SK-N-SH treated with all-trans-retinoic acid at 6 μM for 48 hours (cell line): ENCODE measurements around the gene IGFBP1.

Source experiments
- ATAC-seq: fragments of 200-7000 bp; cut with Tn5 transposase; 3 replicates; pipeline ENCODE4 v1.9.1; 2020; ENCODE audit warnings: mild to moderate bottlenecking, moderate library complexity
- BACH2 ChIP-seq: fragments of 250-450 bp; sonication (Bioruptor Pico); IDR thresholded peaks from 2 replicates; pipeline ENCODE4 v1.9.0; 2021; ENCODE audit warnings: mild to moderate bottlenecking, borderline replicate concordance
- CSDC2 ChIP-seq: fragments of 250-450 bp; sonication (Bioruptor Pico); IDR thresholded peaks from 2 replicates; pipeline ENCODE4 v1.5.0; 2020; ENCODE audit warnings: mild to moderate bottlenecking, moderate library complexity
- CSRNP3 ChIP-seq: fragments of 250-450 bp; sonication (Bioruptor Pico); IDR thresholded peaks from 2 replicates; pipeline ENCODE4 v1.5.1; 2021; ENCODE audit warnings: mild to moderate bottlenecking, moderate library complexity
- ESRRG ChIP-seq: fragments of 250-450 bp; sonication (Bioruptor Pico); IDR thresholded peaks from 2 replicates; pipeline ENCODE4 v1.6.1; 2021; ENCODE audit warnings: mild to moderate bottlenecking
- GLIS3 ChIP-seq: fragments of 250-450 bp; sonication (Bioruptor Pico); IDR thresholded peaks from 2 replicates; pipeline ENCODE4 v1.5.0; 2020; ENCODE audit warnings: mild to moderate bottlenecking, moderate library complexity
- ISL1 ChIP-seq: fragments of 250-450 bp; sonication (Bioruptor Pico); IDR thresholded peaks from 2 replicates; pipeline ENCODE4 v2.1.2; 2022; ENCODE audit warnings: mild to moderate bottlenecking, moderate library complexity
- OSR1 ChIP-seq: fragments of 250-450 bp; sonication (Bioruptor Pico); IDR thresholded peaks from 2 replicates; pipeline ENCODE4 v1.8.0; 2022; ENCODE audit warnings: moderate library complexity, mild to moderate bottlenecking, inconsistent platforms
- PATZ1 ChIP-seq: fragments of 250-450 bp; sonication (Bioruptor Pico); IDR thresholded peaks from 2 replicates; pipeline ENCODE4 v1.8.0; 2020; ENCODE audit warnings: mild to moderate bottlenecking, moderate library complexity, borderline replicate concordance
- POU6F1 ChIP-seq: fragments of 250-450 bp; sonication (Bioruptor Pico); IDR thresholded peaks from 2 replicates; pipeline ENCODE4 v1.8.0; 2021; ENCODE audit warnings: low read depth, mild to moderate bottlenecking, moderate library complexity, borderline replicate concordance
- PPARA ChIP-seq: fragments of 250-450 bp; sonication (Bioruptor Pico); IDR thresholded peaks from 2 replicates; pipeline ENCODE4 v1.5.0; 2020; ENCODE audit warnings: mild to moderate bottlenecking, borderline replicate concordance
- RARB ChIP-seq: fragments of 250-450 bp; sonication (Bioruptor Pico); IDR thresholded peaks from 2 replicates; pipeline ENCODE4 v1.8.0; 2021; ENCODE audit warnings: mild to moderate bottlenecking, moderate library complexity
- SNAI2 ChIP-seq: fragments of 250-450 bp; sonication (Bioruptor Pico); IDR thresholded peaks from 2 replicates; pipeline ENCODE4 v1.5.0; 2020; ENCODE audit warnings: mild to moderate bottlenecking, moderate library complexity
- TCF4 ChIP-seq: fragments of 250-450 bp; sonication (Bioruptor Pico); IDR thresholded peaks from 2 replicates; pipeline ENCODE4 v1.8.0; 2021; ENCODE audit warnings: mild to moderate bottlenecking, moderate library complexity, borderline replicate concordance
- TOX ChIP-seq: fragments of 250-450 bp; sonication (Bioruptor Pico); IDR thresholded peaks from 2 replicates; pipeline ENCODE4 v1.8.0; 2021; ENCODE audit warnings: mild to moderate bottlenecking, moderate library complexity, borderline replicate concordance
- TSHZ2 ChIP-seq: fragments of 250-450 bp; sonication (Bioruptor Pico); IDR thresholded peaks from 2 replicates; pipeline ENCODE4 v1.5.0; 2020; ENCODE audit warnings: mild to moderate bottlenecking, moderate library complexity
- ZFP30 ChIP-seq: fragments of 450-650 bp; formaldehyde crosslinking; IDR thresholded peaks from 2 replicates; pipeline ENCODE4 v1.5.0; 2022; ENCODE audit warnings: mild to moderate bottlenecking, moderate library complexity
- ZNF565 ChIP-seq: fragments of 450-650 bp; formaldehyde crosslinking; conservative IDR thresholded peaks from 2 replicates; pipeline ENCODE4 v1.5.0; 2020; ENCODE audit warnings: low read depth, mild to moderate bottlenecking, moderate library complexity
- ZNF70 ChIP-seq: fragments of 450-650 bp; formaldehyde crosslinking; IDR thresholded peaks from 2 replicates; pipeline ENCODE4 v1.5.0; 2020; ENCODE audit warnings: mild to moderate bottlenecking, moderate library complexity
- ZNF8 ChIP-seq: fragments of 450-650 bp; formaldehyde crosslinking; IDR thresholded peaks from 2 replicates; pipeline ENCODE4 v1.5.0; 2020; ENCODE audit warnings: mild to moderate bottlenecking, moderate library complexity

Gene IGFBP1

GRCh38 chr7:45881280-45881758 lies 7.0 kb upstream of the IGFBP1 start:
- ATAC-seq = no peak
- no peak for TF ChIP-seq TOX (CRISPR knock-in tag)
- TF ChIP-seq ISL1 = no peak
- no peak for TF ChIP-seq BACH2
- TF ChIP-seq GLIS3 = no peak
- no peak for TF ChIP-seq ZNF70 (CRISPR knock-in tag)
- no peak for TF ChIP-seq ZNF565 (CRISPR knock-in tag)
- no peak for TF ChIP-seq POU6F1
- TF ChIP-seq TCF4 (CRISPR knock-in tag) = no peak
- TF ChIP-seq CSDC2 (CRISPR knock-in tag) = no peak
- no peak for TF ChIP-seq ZFP30 (CRISPR knock-in tag)
- no peak for TF ChIP-seq ESRRG (CRISPR knock-in tag)
- TF ChIP-seq TSHZ2 (CRISPR knock-in tag) = no peak

GRCh38 chr7:45881759-45882464 lies 6.4 kb upstream of the IGFBP1 start:
- no peak for TF ChIP-seq TSHZ2 (CRISPR knock-in tag)
- no peak for TF ChIP-seq RARB
- TF ChIP-seq ZNF565 (CRISPR knock-in tag) = no peak
- no peak for TF ChIP-seq PPARA
- TF ChIP-seq ZNF8 (CRISPR knock-in tag) = no peak
- TF ChIP-seq ZFP30 (CRISPR knock-in tag) = no peak
- TF ChIP-seq ZNF70 (CRISPR knock-in tag) = no peak
- no peak for TF ChIP-seq CSDC2 (CRISPR knock-in tag)
- TF ChIP-seq OSR1 (CRISPR knock-in tag) = no peak
- no peak for ATAC-seq

- ATAC-seq = no peak
- TF ChIP-seq TOX (CRISPR knock-in tag) = no peak
- TF ChIP-seq SNAI2 (CRISPR knock-in tag) = no peak
- no peak for TF ChIP-seq PATZ1 (CRISPR knock-in tag)
- no peak for TF ChIP-seq ISL1
These were observed 5.8 kb upstream of the IGFBP1 start for GRCh38 chr7:45882465-45882810.

- ATAC-seq = no peak
- no peak for TF ChIP-seq CSRNP3 (CRISPR knock-in tag)
- TF ChIP-seq PATZ1 (CRISPR knock-in tag) = no peak
- TF ChIP-seq ZFP30 (CRISPR knock-in tag) = no peak
- TF ChIP-seq TOX (CRISPR knock-in tag) = no peak
- TF ChIP-seq POU6F1 = no peak
- TF ChIP-seq ZNF565 (CRISPR knock-in tag) = no peak
- no peak for TF ChIP-seq ZNF70 (CRISPR knock-in tag)
These were observed 4.2 kb upstream of the IGFBP1 start for GRCh38 chr7:45884136-45884535.
